GM23248 (cell line): Measurements from ENCODE around the gene DRG2.

ENCODE experiments used
- EZH2 ChIP-seq: fragments of 200-600 bp; sonication (generic); IDR thresholded peaks from 2 replicates; pipeline ENCODE4 v1.6.1; 2018; ENCODE audit warnings: antibody characterized with exemption, mild to moderate bottlenecking; ENCODE audit not compliant: insufficient read depth, poor library complexity, severe bottlenecking
- EZH2phosphoT487 ChIP-seq: fragments of 200-600 bp; sonication (generic); IDR thresholded peaks from 2 replicates; pipeline ENCODE4 v1.6.1; 2018; ENCODE audit warnings: antibody characterized with exemption, moderate library complexity, mild to moderate bottlenecking, low read depth; ENCODE audit not compliant: insufficient read depth

GRCh38 chr17:18148586-18148985 lies 60.8 kb downstream of the DRG2 start:
- no peak for TF ChIP-seq EZH2phosphoT487
- TF ChIP-seq EZH2: no peak
